NB4 (cell line): ENCODE results near the gene SYT8.

ENCODE experiments used
- POLR2A ChIP-seq: IDR thresholded peaks from 2 replicates; pipeline ENCODE4 v1.6.1; 2011; ENCODE audit warnings: mild to moderate bottlenecking; ENCODE audit not compliant: insufficient read length; ENCODE audit errors: extremely low read depth
- TF ChIP-seq, protein P1 (sequence below): IDR thresholded peaks from one replicate; pipeline ENCODE4 v1.5.1; 2012; ENCODE audit warnings: low read depth, low read length

DNA sequence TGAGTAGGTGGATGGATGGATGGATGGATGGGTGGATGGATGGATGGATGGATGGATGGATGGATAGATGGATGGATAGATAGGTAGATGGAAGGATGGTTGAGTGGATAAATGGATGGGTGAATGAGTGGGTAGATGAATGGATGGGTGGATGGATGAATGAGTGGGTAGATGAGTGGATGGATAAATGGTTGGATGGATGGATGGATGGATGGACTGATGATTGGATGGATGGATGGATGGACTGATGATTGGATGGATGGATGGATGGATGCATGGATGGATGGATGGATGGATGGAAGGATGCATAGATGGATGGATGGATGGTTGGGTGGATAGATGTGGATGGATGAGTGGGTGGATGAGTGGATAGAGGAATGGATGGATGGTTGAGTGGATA is 13.2 kb upstream of the SYT8 start:
- TF ChIP-seq, protein P1, sequence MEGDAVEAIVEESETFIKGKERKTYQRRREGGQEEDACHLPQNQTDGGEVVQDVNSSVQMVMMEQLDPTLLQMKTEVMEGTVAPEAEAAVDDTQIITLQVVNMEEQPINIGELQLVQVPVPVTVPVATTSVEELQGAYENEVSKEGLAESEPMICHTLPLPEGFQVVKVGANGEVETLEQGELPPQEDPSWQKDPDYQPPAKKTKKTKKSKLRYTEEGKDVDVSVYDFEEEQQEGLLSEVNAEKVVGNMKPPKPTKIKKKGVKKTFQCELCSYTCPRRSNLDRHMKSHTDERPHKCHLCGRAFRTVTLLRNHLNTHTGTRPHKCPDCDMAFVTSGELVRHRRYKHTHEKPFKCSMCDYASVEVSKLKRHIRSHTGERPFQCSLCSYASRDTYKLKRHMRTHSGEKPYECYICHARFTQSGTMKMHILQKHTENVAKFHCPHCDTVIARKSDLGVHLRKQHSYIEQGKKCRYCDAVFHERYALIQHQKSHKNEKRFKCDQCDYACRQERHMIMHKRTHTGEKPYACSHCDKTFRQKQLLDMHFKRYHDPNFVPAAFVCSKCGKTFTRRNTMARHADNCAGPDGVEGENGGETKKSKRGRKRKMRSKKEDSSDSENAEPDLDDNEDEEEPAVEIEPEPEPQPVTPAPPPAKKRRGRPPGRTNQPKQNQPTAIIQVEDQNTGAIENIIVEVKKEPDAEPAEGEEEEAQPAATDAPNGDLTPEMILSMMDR, result no peak
- no peak for TF ChIP-seq POLR2A
